Lower leg skin (tissue), 4 donors: ENCODE data around the gene DBP. TPM values are rescaled to one million over a fixed set of nuclear protein-coding genes. Genes with fewer than 3 reads are reported as not detected.

ENCODE experiments used
- DNase-seq, 2 donors: peaks; one replicate each; pipeline ENCODE4 v3.0.0-alpha.2; 2019; ENCODE audit warnings: low spot score in 2 of 2
- H3K4me3 ChIP-seq: fragments of 200-600 bp; sonication (generic); 2 replicates; pipeline ENCODE4 v1.5.1; 2017; ENCODE audit warnings: mild to moderate bottlenecking, low read depth; ENCODE audit not compliant: poor library complexity, severe bottlenecking
- CTCF ChIP-seq, 3 donors: fragments of 450-650 bp; IDR thresholded peaks; one replicate each; pipeline ENCODE4 v1.5.1; 2016; ENCODE audit warnings: antibody characterized with exemption in 3 of 3, mild to moderate bottlenecking in 3 of 3, moderate library complexity in 2 of 3
- POLR2A ChIP-seq, 2 donors: fragments of 450-650 bp; IDR thresholded peaks; one replicate each; pipeline ENCODE4 v1.6.1; 2016 to 2017; ENCODE audit warnings: antibody characterized with exemption in 2 of 2, mild to moderate bottlenecking in 1 of 2, moderate library complexity in 1 of 2
- WGBS, 2 donors: methylation state at CpG; one replicate each; pipeline ENCODE4 v1.1.5; 2018; 5-methylcytosine and 5-hydroxymethylcytosine counted together
- intact Hi-C: fragments of 100-400 bp; cut with DNase I; formaldehyde crosslinking; loops from one replicate; pipeline ENCODE4 v1.15.0; 2023; ENCODE audit warnings: low total_unique reads
- total RNA-seq, 4 donors: library from RNA; depleted of rRNA; stranded (reverse); fragments of >200 nt; gene quantifications; one replicate each; pipeline ENCODE4 v1.1.0, GENCODE V29; 2016

Gene DBP
- total RNA-seq, 4 donors from 2014 or later: 21.1 to 41.6 (median 24.8) TPM

GRCh38 chr19:48654299-48655059 is 17.3 kb upstream of the DBP start:
- intact Hi-C loops: no loop called here
- no peak for DNase-seq
- H3K4me3 ChIP-seq: no peak overlapping the region
- no peak for TF ChIP-seq CTCF (IDR thresholded peaks at IDR 0.05)
- no peak for TF ChIP-seq POLR2A (IDR thresholded peaks at IDR 0.05)
- WGBS, 2 donors: 43 to 48% methylated on average over 11 of the region's 11 CpGs

GRCh38 chr19:48651683-48652048 is 14.5 kb upstream of the DBP start:
- 87 to 89% methylated on average over 3 to 5 of the region's 5 CpGs for WGBS, 2 donors
- DNase-seq: no peak
- H3K4me3 ChIP-seq: no peak overlapping the region
- intact Hi-C loops: no loop called here
- no peak for TF ChIP-seq CTCF (IDR thresholded peaks at IDR 0.05)

- TF ChIP-seq CTCF (IDR thresholded peaks at IDR 0.05) (no peak), POLR2A (IDR thresholded peaks at IDR 0.05) (no peak)
- intact Hi-C loops: no loop called here
- no peak overlapping the region for H3K4me3 ChIP-seq
- WGBS, 2 donors: 90 to 94% methylated on average over 12 of the region's 12 CpGs
- DNase-seq: no peak
Observed at GRCh38 chr19:48650974-48651682, 13.9 kb upstream of the DBP start.

- no peak for DNase-seq
- TF ChIP-seq POLR2A (IDR thresholded peaks at IDR 0.05) (no peak), CTCF (IDR thresholded peaks at IDR 0.05) (no peak)
- no peak overlapping the region for H3K4me3 ChIP-seq
- intact Hi-C loops: loop anchor here (10.0 kb wide), 2 partner anchors 137 to 187 kb away; partner anchors contain the start of gene HSD17B14
- WGBS, 2 donors: 66 to 69% methylated on average over 2 of the region's 2 CpGs
Observed at GRCh38 chr19:48648134-48648533, 11.0 kb upstream of the DBP start.

- 12 to 13% methylated on average over 9 to 10 of the region's 10 CpGs for WGBS, 2 donors
- no peak for DNase-seq
- intact Hi-C loops: loop anchor here (10.0 kb wide), 2 partner anchors 138 to 188 kb away; partner anchors contain the start of gene HSD17B14
- no peak overlapping the region for H3K4me3 ChIP-seq
- TF ChIP-seq CTCF (IDR thresholded peaks at IDR 0.05): no peak
- no peak for TF ChIP-seq POLR2A (IDR thresholded peaks at IDR 0.05)
Observed at GRCh38 chr19:48646722-48647216, 9.6 kb upstream of the DBP start.
